Kidney (tissue), 14 donors: ENCODE results near the gene RPS19. TPM values are rescaled to one million over a fixed set of nuclear protein-coding genes. Genes with fewer than 3 reads are reported as not detected.

Source experiments
- DNase-seq, 5 donors: peaks; one replicate each; pipeline ENCODE4 v3.0.0-alpha.2; 2013 to 2020
- FAIRE-seq: peaks from 2 replicates; lab custom pipeline; 2012; peaks lifted over from hg19 to GRCh38; lab: Jason Lieb, UNC
- H3K27ac ChIP-seq, 2 donors: one replicate each; pipeline ENCODE4 v1.7.0; 2013; ENCODE audit warnings: low read depth in 2 of 2, low read length in 2 of 2, inconsistent platforms in 1 of 2
- H3K27me3 ChIP-seq: one replicate; pipeline ENCODE4 v1.7.1; 2013; ENCODE audit warnings: low read length, inconsistent platforms; ENCODE audit not compliant: control insufficient read depth, insufficient read depth
- H3K36me3 ChIP-seq, 3 donors: one replicate each; pipeline versions ENCODE4 v1.7.0 to v1.7.1; 2013; ENCODE audit warnings: low read length in 3 of 3, control low read depth in 1 of 3, inconsistent platforms in 1 of 3; ENCODE audit not compliant: insufficient read depth in 3 of 3, control insufficient read depth in 2 of 3
- H3K4me1 ChIP-seq, 3 donors: one replicate each; pipeline versions ENCODE4 v1.7.0 to v1.7.1; 2013; ENCODE audit warnings: low read length in 3 of 3, inconsistent platforms in 1 of 3, low read depth in 1 of 3; ENCODE audit not compliant: control insufficient read depth in 2 of 3, insufficient read depth in 2 of 3
- H3K4me3 ChIP-seq, 3 donors: one replicate each; pipeline versions ENCODE4 v1.7.0 to v1.8.1; 2013; ENCODE audit warnings: low read length in 3 of 3, control low read depth in 1 of 3, inconsistent platforms in 1 of 3
- H3K9ac ChIP-seq, 3 donors: one replicate each; pipeline versions ENCODE4 v1.7.0 to v1.7.1; 2013; ENCODE audit warnings: low read length in 3 of 3, control low read depth in 1 of 3, inconsistent platforms in 1 of 3
- H3K9me3 ChIP-seq, 3 donors: one replicate each; pipeline versions ENCODE4 v1.7.0 to v1.7.1; 2013; ENCODE audit warnings: low read length in 3 of 3, control low read depth in 1 of 3, inconsistent platforms in 1 of 3; ENCODE audit not compliant: control insufficient read depth in 2 of 3, insufficient read depth in 1 of 3
- CTCF ChIP-seq: IDR thresholded peaks from 3 replicates; pipeline ENCODE4 v1.5.1; 2012; ENCODE audit warnings: mild to moderate bottlenecking, moderate library complexity, borderline replicate concordance; ENCODE audit not compliant: insufficient read depth; ENCODE audit errors: extremely low read depth
- intact Hi-C: fragments of 100-400 bp; cut with DNase I; formaldehyde crosslinking; loops from one replicate; pipeline ENCODE4 v1.11.1; 2022
- polyA plus RNA-seq: library from polyadenylated mRNA; stranded (reverse); fragments of 350-450 nt; fragmentation: Illumina TruSeq; extraction: RNeasy Lipid Tissue Mini Kit (QIAGEN cat#74804); gene quantifications from one replicate; pipeline ENCODE4 v1.2.3, GENCODE V29; 2014; ENCODE audit warnings: low read depth, low replicate concordance; ENCODE audit not compliant: insufficient read depth
- total RNA-seq: library from RNA; stranded (reverse); fragmentation: NEBNext Ultra II Directional; extraction: Animal tissue kit (Norgen Biotek cat#: 25700); gene quantifications from one replicate; pipeline ENCODE4 v1.2.1, GENCODE V29; 2021
- donor health status: control.
- donor health status: control.
- donor health status: control.
- donor health status: control.
- donor health status: control.
- donor health status: DM: yes; HTN: yes; CAD: no.
- donor health status: Normal renal cell carcinoma (clear cell type).

RPS19 gene
- total and polyA plus RNA-seq, 2 donors from 2014 or later = 1,433 to 2,116 TPM

- Histone ChIP-seq H3K4me3 (no peak overlapping the region), H3K4me1 (no peaks in the 10 kb centered on the region), H3K9ac (no peak overlapping the region), H3K9me3 (no peaks in the 10 kb centered on the region), H3K36me3 (no peaks in the 10 kb centered on the region), H3K27me3 (no peaks in the 10 kb centered on the region), H3K27ac (no peak overlapping the region)
- no peak for DNase-seq
- FAIRE-seq = no peak
- intact Hi-C loops = no loop called here
- no peak for TF ChIP-seq CTCF
Measured at GRCh38 chr19:41839211-41839610, 20.8 kb upstream of the RPS19 start.

GRCh38 chr19:41843371-41843770 lies 16.7 kb upstream of the RPS19 start:
- TF ChIP-seq CTCF = no peak
- Histone ChIP-seq H3K4me1 (no peaks in the 10 kb centered on the region), H3K9ac (no peak overlapping the region), H3K36me3 (no peaks in the 10 kb centered on the region), H3K27ac (no peak overlapping the region), H3K9me3 (no peaks in the 10 kb centered on the region), H3K4me3 (no peak overlapping the region), H3K27me3 (no peaks in the 10 kb centered on the region)
- FAIRE-seq (no peak), DNase-seq (no peak)
- intact Hi-C loops = no loop called here

- DNase-seq = no peak
- FAIRE-seq = no peak
Measured at GRCh38 chr19:41844601-41845000, 15.5 kb upstream of the RPS19 start, which contains the start of gene LYPD4. TSS of gene LYPD4 (minus strand) at chr19:41844683. CDS start at chr19:41839285, 5,398 bp downstream.

More at GRCh38 chr19:41844601-41845000, 15.5 kb upstream of the RPS19 start, which contains the start of gene LYPD4:
- Histone ChIP-seq H3K27me3 (no peaks in the 10 kb centered on the region), H3K9ac (no peak within 1 kb of the TSS), H3K4me1 (no peaks in the 10 kb centered on the region), H3K9me3 (no peaks in the 10 kb centered on the region), H3K36me3 (no peaks in the 10 kb centered on the region), H3K27ac (no peak within 1 kb of the TSS), H3K4me3 (no peak within 1 kb of the TSS)
- TF ChIP-seq CTCF = no peak
- intact Hi-C loops = no loop called here
